GM12878 (cell line): Measurements from ENCODE around the gene CHURC1. TPM values are rescaled to one million over a fixed set of nuclear protein-coding genes. Genes with fewer than 3 reads are reported as not detected.

ENCODE experiments used
- BHLHE40 ChIP-seq, 2 experiments: fragments of 450-650 bp in 1 of 2; IDR thresholded peaks; 2 replicates each; pipeline ENCODE4 v1.6.1; 2011 to 2017; ENCODE audit warnings: low read depth in 2 of 2, borderline replicate concordance in 1 of 2, improper control_type of control experiment in 1 of 2, low read length in 1 of 2, mild to moderate bottlenecking in 1 of 2
- CUX1 ChIP-seq: IDR thresholded peaks from 2 replicates; pipeline ENCODE4 v1.6.1; 2012; ENCODE audit warnings: improper control_type of control experiment, low read depth, low read length; ENCODE audit not compliant: insufficient replicate concordance
- ETV6 ChIP-seq, 2 experiments: fragments of 450-650 bp in 1 of 2; IDR thresholded peaks in 1 of 2; conservative IDR thresholded peaks in 1 of 2; 2 replicates each; pipeline ENCODE4 v1.6.1; 2014; ENCODE audit warnings: antibody characterized with exemption in 1 of 2, borderline replicate concordance in 1 of 2, low read depth in 1 of 2, mild to moderate bottlenecking in 1 of 2, moderate library complexity in 1 of 2
- MAX ChIP-seq: IDR thresholded peaks from 2 replicates; pipeline ENCODE4 v1.6.1; 2012; ENCODE audit warnings: low read depth, low read length, improper control_type of control experiment
- MXI1 ChIP-seq: fragments of 150-350 bp; IDR thresholded peaks from 2 replicates; pipeline ENCODE4 v1.6.1; 2011; ENCODE audit warnings: low read depth, mild to moderate bottlenecking, inconsistent platforms, low read length, improper control_type of control experiment
- NBN ChIP-seq: fragments of 450-650 bp; IDR thresholded peaks from 2 replicates; pipeline ENCODE4 v1.6.1; 2016
- NFIC ChIP-seq: IDR thresholded peaks from 2 replicates; pipeline ENCODE4 v1.6.1; 2012; ENCODE audit warnings: low read depth, mild to moderate bottlenecking, inconsistent platforms, low read length, moderate library complexity
- NFYB ChIP-seq: IDR thresholded peaks from 2 replicates; pipeline ENCODE4 v1.6.1; 2011; ENCODE audit warnings: low read depth, mild to moderate bottlenecking, low read length, improper control_type of control experiment, moderate library complexity; ENCODE audit not compliant: insufficient read depth
- PML ChIP-seq: IDR thresholded peaks from 2 replicates; pipeline ENCODE4 v1.6.1; 2012; ENCODE audit warnings: low read length, inconsistent platforms
- RB1 ChIP-seq: fragments of 450-650 bp; formaldehyde crosslinking; IDR thresholded peaks from 2 replicates; pipeline ENCODE4 v1.6.1; 2017; ENCODE audit warnings: mild to moderate bottlenecking, borderline replicate concordance
- SKIL ChIP-seq: fragments of 450-650 bp; IDR thresholded peaks from 2 replicates; pipeline ENCODE4 v1.6.1; 2017; ENCODE audit warnings: mild to moderate bottlenecking, low read depth, inconsistent platforms; ENCODE audit not compliant: poor library complexity, severe bottlenecking
- SMAD5 ChIP-seq: IDR thresholded peaks from 2 replicates; pipeline ENCODE4 v1.6.1; 2016; ENCODE audit warnings: antibody characterized with exemption, low read depth
- SMARCA5 ChIP-seq: fragments of 450-650 bp; IDR thresholded peaks from 2 replicates; pipeline ENCODE4 v1.6.1; 2017; ENCODE audit warnings: mild to moderate bottlenecking
- SPI1 ChIP-seq: IDR thresholded peaks from 2 replicates; pipeline ENCODE4 v1.6.1; 2011; ENCODE audit warnings: low read depth, mild to moderate bottlenecking, low read length, moderate library complexity, borderline replicate concordance; ENCODE audit not compliant: insufficient read depth
- SREBF2 ChIP-seq: IDR thresholded peaks from 2 replicates; pipeline ENCODE4 v1.6.1; 2012; ENCODE audit warnings: mild to moderate bottlenecking, low read length
- WRNIP1 ChIP-seq: IDR thresholded peaks from 2 replicates; pipeline ENCODE4 v1.6.1; 2011; ENCODE audit warnings: low read depth, low read length, improper control_type of control experiment, borderline replicate concordance
- ZBED1 ChIP-seq: IDR thresholded peaks from 2 replicates; pipeline ENCODE4 v1.6.1; 2016; ENCODE audit warnings: borderline replicate concordance
- ZNF622 ChIP-seq: fragments of 450-650 bp; IDR thresholded peaks from 2 replicates; pipeline ENCODE4 v1.6.1; 2017; ENCODE audit warnings: mild to moderate bottlenecking, inconsistent platforms
- polyA plus RNA-seq, 11 experiments: library from polyadenylated mRNA; depleted of rRNA in 4 of 11; unstranded in 6 of 11; stranded (reverse) in 5 of 11; fragments of >200 nt; fragmentation: Nextera tagmentation in 4 of 11; fragmentation: Illumina TruSeq in 1 of 11; extraction: Ambion mirVana in 4 of 11; extraction: Trizol in 1 of 11; gene quantifications; 1 replicate in 1 of 11; 2 replicates in 10 of 11; pipeline versions ENCODE4 v1.2.1 to v1.2.3, GENCODE V29; 2011 to 2016; ENCODE audit warnings: inconsistent platforms in 2 of 11, missing spikeins in 2 of 11, low read depth in 1 of 11
- total RNA-seq, 4 experiments: library from RNA; depleted of rRNA in 3 of 4; stranded (reverse); fragments of >200 nt in 3 of 4; fragmentation: Illumina TruSeq in 1 of 4; extraction: Trizol in 1 of 4; gene quantifications; 2 replicates each; pipeline versions ENCODE4 v1.2.1 to v1.2.3, GENCODE V29; 2013 to 2021
- TF ChIP-seq, protein P1 (sequence below), 3 experiments: IDR thresholded peaks in 2 of 3; conservative IDR thresholded peaks in 1 of 3; 2 replicates each; pipeline ENCODE4 v1.5.1; 2011; ENCODE audit warnings: low read depth in 3 of 3, low read length in 3 of 3, mild to moderate bottlenecking in 3 of 3, control low read depth in 2 of 3, moderate library complexity in 2 of 3, inconsistent platforms in 1 of 3, mixed read lengths in 1 of 3; ENCODE audit not compliant: control insufficient read depth in 2 of 3, insufficient read depth in 1 of 3; ENCODE audit errors: extremely low read depth in 1 of 3

The CHURC1 gene
- total and polyA plus RNA-seq, 10 of the 15 experiments (the other 5 are each of a cell fraction or from before 2014, with no cell fraction given): 41.0 to 421 (median 140) TPM

DNA sequence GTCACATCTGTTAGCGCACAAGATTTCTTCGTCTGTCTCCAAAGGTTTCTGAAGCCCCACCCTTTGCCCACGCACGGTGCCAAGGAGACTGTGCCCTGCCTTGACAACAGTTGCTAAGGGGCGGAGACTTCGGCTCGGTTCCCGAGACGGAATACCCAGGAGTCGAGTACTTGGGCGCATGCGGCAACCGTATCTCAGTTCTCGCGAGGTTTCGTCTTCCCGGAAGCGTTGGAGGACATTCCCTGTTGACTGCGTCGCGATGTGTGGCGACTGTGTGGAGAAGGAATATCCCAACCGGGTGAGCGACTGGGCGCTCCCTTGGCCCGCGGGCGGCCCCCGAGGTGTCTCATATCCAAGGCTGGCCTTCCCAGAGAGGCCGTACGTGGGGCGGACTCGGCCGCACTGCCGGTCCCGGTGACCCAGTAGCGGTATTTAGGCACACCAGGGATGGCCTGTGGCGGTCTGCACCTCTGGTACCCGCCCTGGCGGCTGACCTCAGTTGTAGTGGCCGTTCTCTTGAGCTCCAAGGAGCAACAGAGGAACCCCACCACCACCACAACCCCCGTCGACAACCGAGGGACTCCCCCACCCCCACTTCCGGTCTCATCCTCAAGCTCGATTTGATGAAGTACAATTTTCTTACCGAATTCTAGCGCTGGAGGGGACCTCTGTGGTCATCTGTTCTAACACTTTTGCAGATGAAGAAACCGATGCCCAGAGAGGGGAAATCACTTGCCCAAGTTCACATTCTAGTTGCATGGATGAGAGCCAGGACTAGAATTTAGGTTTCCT is at the start of gene CHURC1 (continued):
- TF ChIP-seq SKIL (no peak), RB1 (peak; percentile 46; the same call in 1 of the 2 replicates), SPI1 (0 out of 2 replicates have a peak, but pooled peaks have one; percentile 20), BHLHE40 (IDR thresholded peaks at IDR 0.05; ENCODE audit: borderline replicate concordance in 1 of 2, low read depth in 2 of 2, low read length in 1 of 2) (peak in 1 of 2 experiments; percentile 44; a peak in 1 of 4 replicates), NBN (peak; percentile 81; the same call in 1 of the 2 replicates), MXI1 (peak; percentile 97), ETV6 (conservative IDR thresholded peaks at IDR 0.05 in 1 of 2, IDR thresholded peaks at IDR 0.05 in 1 of 2; ENCODE audit: borderline replicate concordance in 1 of 2, low read depth in 1 of 2) (peak in 1 of 2 experiments; percentile 48; a peak in 2 of 4 replicates), NFYB (no peak), SREBF2 (no peak), WRNIP1 (no peak), NFIC (no peak), SMAD5 (peak; percentile 47; the same call in 1 of the 2 replicates), ZBED1 (peak; percentile 83; the same call in 1 of the 2 replicates), SMARCA5 (peak; percentile 68), CUX1 (peak; percentile 7), PML (peak; percentile 65; the same call in 1 of the 2 replicates), MAX (no peak; the same call in 1 of the 2 replicates), ZNF622 (no peak)
- TF ChIP-seq, protein P1, sequence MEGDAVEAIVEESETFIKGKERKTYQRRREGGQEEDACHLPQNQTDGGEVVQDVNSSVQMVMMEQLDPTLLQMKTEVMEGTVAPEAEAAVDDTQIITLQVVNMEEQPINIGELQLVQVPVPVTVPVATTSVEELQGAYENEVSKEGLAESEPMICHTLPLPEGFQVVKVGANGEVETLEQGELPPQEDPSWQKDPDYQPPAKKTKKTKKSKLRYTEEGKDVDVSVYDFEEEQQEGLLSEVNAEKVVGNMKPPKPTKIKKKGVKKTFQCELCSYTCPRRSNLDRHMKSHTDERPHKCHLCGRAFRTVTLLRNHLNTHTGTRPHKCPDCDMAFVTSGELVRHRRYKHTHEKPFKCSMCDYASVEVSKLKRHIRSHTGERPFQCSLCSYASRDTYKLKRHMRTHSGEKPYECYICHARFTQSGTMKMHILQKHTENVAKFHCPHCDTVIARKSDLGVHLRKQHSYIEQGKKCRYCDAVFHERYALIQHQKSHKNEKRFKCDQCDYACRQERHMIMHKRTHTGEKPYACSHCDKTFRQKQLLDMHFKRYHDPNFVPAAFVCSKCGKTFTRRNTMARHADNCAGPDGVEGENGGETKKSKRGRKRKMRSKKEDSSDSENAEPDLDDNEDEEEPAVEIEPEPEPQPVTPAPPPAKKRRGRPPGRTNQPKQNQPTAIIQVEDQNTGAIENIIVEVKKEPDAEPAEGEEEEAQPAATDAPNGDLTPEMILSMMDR (IDR thresholded peaks at IDR 0.05 in 2 of 3, conservative IDR thresholded peaks at IDR 0.05 in 1 of 3; ENCODE audit: control insufficient read depth in 2 of 3, extremely low read depth in 1 of 3, insufficient read depth in 1 of 3, low read depth in 3 of 3, low read length in 3 of 3): no peak
